Breast epithelium (tissue), 4 donors: ENCODE data around the gene TVP23C. TPM values are rescaled to one million over a fixed set of nuclear protein-coding genes. Genes with fewer than 3 reads are reported as not detected.
A peak's percentile ranks its signal among the peaks of the same experiment; 100 is the strongest.

Experiments used
- DNase-seq, 2 donors: peaks; one replicate each; pipeline ENCODE4 v3.0.0-alpha.2; 2019; ENCODE audit warnings: low spot score in 2 of 2
- H3K27ac ChIP-seq, 2 donors: fragments of 200-600 bp; sonication (generic) in 1 of 2; one replicate each; pipeline ENCODE4 v1.5.1; 2016 to 2019; ENCODE audit warnings: mild to moderate bottlenecking in 1 of 2
- H3K27me3 ChIP-seq, 2 donors: fragments of 200-600 bp; sonication (generic) in 1 of 2; one replicate each; pipeline versions ENCODE4 v1.5.1 to v1.6.0; 2017 to 2019; ENCODE audit warnings: control low read depth in 1 of 2, mild to moderate bottlenecking in 1 of 2
- H3K36me3 ChIP-seq: fragments of 200-600 bp; one replicate; pipeline ENCODE4 v1.5.1; 2019
- H3K4me1 ChIP-seq, 2 donors: fragments of 200-600 bp; sonication (generic); one replicate each; pipeline ENCODE4 v1.5.1; 2016 to 2019; ENCODE audit warnings: control low read depth in 1 of 2
- H3K4me3 ChIP-seq, 3 donors: fragments of 200-600 bp; sonication (generic); 1 replicate in 2 of 3; 2 replicates in 1 of 3; pipeline ENCODE4 v1.5.1; 2016 to 2019; ENCODE audit warnings: mild to moderate bottlenecking in 3 of 3, moderate library complexity in 2 of 3
- H3K9me3 ChIP-seq, 2 donors: fragments of 200-600 bp; sonication (generic) in 1 of 2; one replicate each; pipeline ENCODE4 v1.5.1; 2016 to 2019; ENCODE audit warnings: control low read depth in 1 of 2
- CTCF ChIP-seq, 3 donors: fragments of 450-650 bp; IDR thresholded peaks; one replicate each; pipeline ENCODE4 v1.5.1; 2016 to 2017; ENCODE audit warnings: antibody characterized with exemption in 3 of 3, mild to moderate bottlenecking in 3 of 3, moderate library complexity in 3 of 3
- POLR2A ChIP-seq: fragments of 450-650 bp; IDR thresholded peaks from one replicate; pipeline ENCODE4 v1.6.1; 2016; ENCODE audit warnings: antibody characterized with exemption, mild to moderate bottlenecking, moderate library complexity
- POLR2AphosphoS5 ChIP-seq, 3 donors: sonication (generic); formaldehyde crosslinking; IDR thresholded peaks; one replicate each; pipeline ENCODE4 v1.6.1; 2017; ENCODE audit warnings: antibody characterized with exemption in 3 of 3
- intact Hi-C: fragments of 100-400 bp; cut with DNase I; formaldehyde crosslinking; loops from one replicate; pipeline ENCODE4 v1.15.1; 2023; ENCODE audit warnings: low total_unique reads
- total RNA-seq, 3 donors: library from RNA; depleted of rRNA; stranded (reverse); fragments of >200 nt; gene quantifications; one replicate each; pipeline ENCODE4 v1.1.0, GENCODE V29; 2016

Gene TVP23C
- total RNA-seq, 3 donors from 2014 or later: 11.8 to 38.6 (median 37.4) TPM

GRCh38 chr17:15516150-15516549 lies 47.1 kb downstream of the TVP23C start:
- Histone ChIP-seq H3K4me1 (no peaks in the 10 kb centered on the region), H3K36me3 (no peaks in the 10 kb centered on the region), H3K27ac (no peak overlapping the region), H3K9me3 (no peaks in the 10 kb centered on the region), H3K27me3 (no peaks in the 10 kb centered on the region), H3K4me3 (no peak overlapping the region)
- no peak for DNase-seq
- intact Hi-C loops: no loop called here
- TF ChIP-seq CTCF (IDR thresholded peaks at IDR 0.05) (no peak), POLR2A (no peak)

DNA sequence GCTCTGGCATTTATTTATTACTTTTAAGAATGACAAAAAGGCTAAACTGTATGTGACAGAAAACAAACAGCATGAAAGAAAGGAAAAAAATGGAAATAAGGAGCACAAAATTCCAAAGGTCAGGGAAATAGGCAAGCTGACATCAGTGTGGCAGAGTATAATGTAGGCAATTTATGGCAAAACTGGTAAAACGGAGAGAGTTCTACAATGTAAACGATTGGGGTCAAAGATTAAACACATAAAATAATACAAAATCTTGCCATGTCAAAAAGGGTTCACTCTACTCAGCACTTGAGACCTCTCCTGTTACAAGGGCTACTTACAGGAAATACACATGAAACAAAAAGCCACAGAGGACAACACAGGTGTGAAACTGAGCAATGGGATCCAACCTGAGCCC lies 48.8 kb downstream of the TVP23C start:
- no peak for TF ChIP-seq POLR2A
- no peak for TF ChIP-seq POLR2AphosphoS5 (IDR thresholded peaks at IDR 0.05)
- no peak for TF ChIP-seq CTCF (IDR thresholded peaks at IDR 0.05)
- Histone ChIP-seq H3K4me1 (no peaks in the 10 kb centered on the region), H3K4me3 (no peak overlapping the region), H3K27ac (peak overlapping the region in 1 of 2 donors; percentile 82), H3K36me3 (no peaks in the 10 kb centered on the region), H3K9me3 (no peaks in the 10 kb centered on the region), H3K27me3 (no peaks in the 10 kb centered on the region)
- no peak for DNase-seq
- intact Hi-C loops: no loop called here

GRCh38 chr17:15513856-15514459 lies 49.3 kb downstream of the TVP23C start:
- Histone ChIP-seq H3K27ac (peak overlapping the region; percentile 58 to 82), H3K9me3 (no peaks in the 10 kb centered on the region), H3K4me3 (no peak overlapping the region), H3K4me1 (no peaks in the 10 kb centered on the region), H3K36me3 (no peaks in the 10 kb centered on the region), H3K27me3 (no peaks in the 10 kb centered on the region)
- intact Hi-C loops: no loop called here
- no peak for TF ChIP-seq POLR2A
- TF ChIP-seq POLR2AphosphoS5 (IDR thresholded peaks at IDR 0.05): no peak
- TF ChIP-seq CTCF (IDR thresholded peaks at IDR 0.05): no peak
- no peak for DNase-seq

DNA sequence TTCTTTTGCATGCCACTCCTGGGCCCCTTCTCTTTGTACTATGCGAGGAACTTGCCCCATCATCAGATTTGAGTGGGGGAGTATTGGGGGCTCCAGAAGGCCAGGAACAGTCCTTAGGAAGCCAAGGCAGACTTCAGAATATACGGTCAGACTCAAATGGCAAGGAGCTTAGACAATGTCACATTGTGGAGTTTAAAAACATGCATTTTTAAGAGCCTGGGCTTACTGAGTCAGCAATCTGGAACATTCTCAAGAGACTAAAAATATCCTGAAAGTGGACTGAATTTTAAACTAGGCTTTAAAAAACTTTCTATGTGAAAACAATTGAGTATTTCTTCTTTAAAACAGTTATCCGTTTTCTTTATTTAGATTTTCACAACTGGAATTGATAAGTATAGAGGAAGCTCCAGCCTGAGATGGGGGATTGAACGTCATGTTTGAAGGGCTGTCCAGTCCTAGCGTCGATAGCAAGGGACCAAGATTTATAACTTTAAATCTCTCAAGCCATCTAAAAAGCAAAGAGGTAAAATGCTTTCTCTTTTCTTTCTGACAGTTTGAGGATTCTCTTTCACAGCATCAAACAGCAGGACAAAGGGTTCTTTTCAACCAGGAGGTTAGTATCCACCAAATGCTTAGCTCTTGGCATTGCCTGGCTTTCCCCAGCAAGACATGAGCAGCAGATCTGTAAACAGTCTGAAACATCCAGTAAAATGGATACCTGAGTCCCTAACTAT lies 50.1 kb downstream of the TVP23C start:
- H3K4me3 ChIP-seq: no peak overlapping the region
- H3K4me1 ChIP-seq: no peaks in the 10 kb centered on the region
- no peak for DNase-seq
- H3K27me3 ChIP-seq: no peaks in the 10 kb centered on the region
- peak overlapping the region; percentile 58 to 82 for H3K27ac ChIP-seq
- TF ChIP-seq POLR2A (no peak), POLR2AphosphoS5 (IDR thresholded peaks at IDR 0.05) (no peak), CTCF (IDR thresholded peaks at IDR 0.05) (no peak)
- H3K9me3 ChIP-seq: no peaks in the 10 kb centered on the region
- intact Hi-C loops: no loop called here
- no peaks in the 10 kb centered on the region for H3K36me3 ChIP-seq

- intact Hi-C loops: no loop called here
- TF ChIP-seq POLR2AphosphoS5 (IDR thresholded peaks at IDR 0.05) (no peak), POLR2A (no peak), CTCF (IDR thresholded peaks at IDR 0.05) (no peak)
- no peaks in the 10 kb centered on the region for H3K36me3 ChIP-seq
- no peaks in the 10 kb centered on the region for H3K4me1 ChIP-seq
- no peaks in the 10 kb centered on the region for H3K9me3 ChIP-seq
- H3K27me3 ChIP-seq: no peaks in the 10 kb centered on the region
- peak overlapping the region; percentile 58 to 82 for H3K27ac ChIP-seq
- H3K4me3 ChIP-seq: no peak overlapping the region
- DNase-seq: no peak
These were observed 51.1 kb downstream of the TVP23C start for GRCh38 chr17:15512071-15512709.
